ENCODE data around the gene CXXC4.

DNA sequence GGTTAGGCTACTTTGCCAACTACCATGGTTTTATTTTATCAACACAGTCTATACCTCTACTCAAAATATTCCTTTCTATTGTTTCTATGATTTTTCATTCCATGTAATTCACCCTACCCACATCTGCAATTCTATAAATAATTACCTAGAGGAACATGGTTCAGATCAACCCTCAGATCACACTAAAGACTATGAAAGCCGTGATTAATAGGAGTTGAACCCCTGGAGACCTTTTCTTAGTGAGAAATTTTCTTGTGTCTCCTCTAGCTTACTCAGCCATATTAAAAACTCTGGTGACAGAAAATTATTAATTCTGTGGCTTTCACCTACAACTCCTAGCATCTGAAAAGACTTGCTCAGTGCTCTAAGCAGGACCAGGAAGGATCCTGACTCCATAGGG, 38.5 kb upstream of the CXXC4 start:
- TF ChIP-seq ARNTL (CRISPR knock-in tag; IDR thresholded peaks at IDR 0.05; ENCODE audit: borderline replicate concordance, low read depth), result no peak
- TF ChIP-seq, protein P1, sequence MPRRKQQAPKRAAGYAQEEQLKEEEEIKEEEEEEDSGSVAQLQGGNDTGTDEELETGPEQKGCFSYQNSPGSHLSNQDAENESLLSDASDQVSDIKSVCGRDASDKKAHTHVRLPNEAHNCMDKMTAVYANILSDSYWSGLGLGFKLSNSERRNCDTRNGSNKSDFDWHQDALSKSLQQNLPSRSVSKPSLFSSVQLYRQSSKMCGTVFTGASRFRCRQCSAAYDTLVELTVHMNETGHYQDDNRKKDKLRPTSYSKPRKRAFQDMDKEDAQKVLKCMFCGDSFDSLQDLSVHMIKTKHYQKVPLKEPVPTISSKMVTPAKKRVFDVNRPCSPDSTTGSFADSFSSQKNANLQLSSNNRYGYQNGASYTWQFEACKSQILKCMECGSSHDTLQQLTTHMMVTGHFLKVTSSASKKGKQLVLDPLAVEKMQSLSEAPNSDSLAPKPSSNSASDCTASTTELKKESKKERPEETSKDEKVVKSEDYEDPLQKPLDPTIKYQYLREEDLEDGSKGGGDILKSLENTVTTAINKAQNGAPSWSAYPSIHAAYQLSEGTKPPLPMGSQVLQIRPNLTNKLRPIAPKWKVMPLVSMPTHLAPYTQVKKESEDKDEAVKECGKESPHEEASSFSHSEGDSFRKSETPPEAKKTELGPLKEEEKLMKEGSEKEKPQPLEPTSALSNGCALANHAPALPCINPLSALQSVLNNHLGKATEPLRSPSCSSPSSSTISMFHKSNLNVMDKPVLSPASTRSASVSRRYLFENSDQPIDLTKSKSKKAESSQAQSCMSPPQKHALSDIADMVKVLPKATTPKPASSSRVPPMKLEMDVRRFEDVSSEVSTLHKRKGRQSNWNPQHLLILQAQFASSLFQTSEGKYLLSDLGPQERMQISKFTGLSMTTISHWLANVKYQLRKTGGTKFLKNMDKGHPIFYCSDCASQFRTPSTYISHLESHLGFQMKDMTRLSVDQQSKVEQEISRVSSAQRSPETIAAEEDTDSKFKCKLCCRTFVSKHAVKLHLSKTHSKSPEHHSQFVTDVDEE (CRISPR knock-in tag; IDR thresholded peaks at IDR 0.05), result no peak
- no peak for TF ChIP-seq ZFP3 (CRISPR knock-in tag; IDR thresholded peaks at IDR 0.05)
